T-cell (primary cell): ENCODE measurements around the gene EPG5. TPM values are rescaled to one million over a fixed set of nuclear protein-coding genes. Genes with fewer than 3 reads are reported as not detected.
"Not testable (repeated sequence)": the region's sequence is repeated elsewhere in the genome, so short reads cannot be mapped to it uniquely, and the experiment has no call there.

ENCODE experiments used
- ATAC-seq, 4 experiments: fragments of 200-7000 bp in 3 of 4; fragments of 150-1000 bp in 1 of 4; cut with Tn5 transposase; replicated peaks in 1 of 4; 1 replicate in 3 of 4; 2 replicates in 1 of 4; pipeline ENCODE4 v1.10.0; 2021; ENCODE audit warnings: moderate library complexity in 3 of 4, mild to moderate bottlenecking in 2 of 4, moderate number of reproducible peaks in 1 of 4
- CTCF ChIA-PET, 2 donors: fragments of 300-600 bp; sonication (Branson Sonifier 250); formaldehyde crosslinking; loops; one replicate each; lab custom pipeline; 2022; ENCODE audit warnings: antibody characterized with exemption in 2 of 2; lab: Charles Lee
- POLR2A ChIA-PET, 2 donors: fragments of 300-600 bp; sonication (Branson Sonifier 250); formaldehyde crosslinking; loops; one replicate each; lab custom pipeline; 2022; ENCODE audit warnings: antibody characterized with exemption in 2 of 2; lab: Charles Lee
- DNase-seq, 35 experiments: peaks; one replicate each; pipeline versions ENCODE4 v3.0.0 to v3.0.0-alpha.2; 2013 to 2023
- H3K27ac ChIP-seq: one replicate; pipeline ENCODE4 v1.5.1; 2013; ENCODE audit warnings: low read length
- H3K27me3 ChIP-seq, 2 experiments: replicated peaks in 1 of 2; 1 replicate in 1 of 2; 2 replicates in 1 of 2; pipeline versions ENCODE4 v1.6.1 to v1.7.0; 2013; ENCODE audit warnings: low read length in 1 of 2, mixed read lengths in 1 of 2; ENCODE audit not compliant: control insufficient read depth in 2 of 2, insufficient read depth in 2 of 2; ENCODE audit errors: extremely low read depth in 1 of 2
- H3K36me3 ChIP-seq, 2 donors: 1 replicate in 1 of 2; 2 replicates in 1 of 2; pipeline versions ENCODE4 v1.6.1 to v1.7.0; 2013; ENCODE audit warnings: low read length in 1 of 2; ENCODE audit not compliant: control insufficient read depth in 2 of 2, insufficient read depth in 1 of 2; ENCODE audit errors: extremely low read depth in 1 of 2
- H3K4me1 ChIP-seq, 2 experiments: 1 replicate in 1 of 2; 2 replicates in 1 of 2; pipeline versions ENCODE4 v1.6.1 to v1.7.0; 2013; ENCODE audit warnings: low read length in 2 of 2, mixed read lengths in 1 of 2; ENCODE audit not compliant: insufficient read depth in 2 of 2, control insufficient read depth in 1 of 2; ENCODE audit errors: extremely low read depth in 1 of 2
- H3K4me3 ChIP-seq, 2 donors: 1 replicate in 1 of 2; 2 replicates in 1 of 2; pipeline versions ENCODE4 v1.5.1 to v1.7.0; 2013; ENCODE audit warnings: mild to moderate bottlenecking in 2 of 2, low read length in 1 of 2, moderate library complexity in 1 of 2; ENCODE audit not compliant: control insufficient read depth in 1 of 2; ENCODE audit errors: extremely low read depth in 1 of 2
- H3K9me3 ChIP-seq: 2 replicates; pipeline ENCODE4 v1.7.0; 2013
- H3K27ac Mint-ChIP-seq, 2 donors: one replicate each; pipeline ENCODE4 v1.8.0; 2020 to 2021; ENCODE audit warnings: mild to moderate bottlenecking in 2 of 2, mixed read lengths in 2 of 2
- H3K27me3 Mint-ChIP-seq, 2 donors: one replicate each; pipeline ENCODE4 v1.8.0; 2021 to 2022; ENCODE audit warnings: mixed read lengths in 2 of 2
- H3K36me3 Mint-ChIP-seq: one replicate; pipeline ENCODE4 v1.8.0; 2021; ENCODE audit warnings: mixed read lengths
- H3K4me1 Mint-ChIP-seq, 3 donors: one replicate each; pipeline ENCODE4 v1.8.0; 2020 to 2022; ENCODE audit warnings: mixed read lengths in 3 of 3, mild to moderate bottlenecking in 1 of 3
- H3K4me3 Mint-ChIP-seq, 3 donors: one replicate each; pipeline ENCODE4 v1.8.0; 2020 to 2022; ENCODE audit warnings: mild to moderate bottlenecking in 3 of 3, mixed read lengths in 3 of 3, moderate library complexity in 3 of 3
- H3K9me3 Mint-ChIP-seq, 3 donors: one replicate each; pipeline ENCODE4 v1.8.0; 2020 to 2022; ENCODE audit warnings: mixed read lengths in 3 of 3
- WGBS: methylation state at CpG from one replicate; pipeline ENCODE4 v1.1.5; 2013; ENCODE audit warnings: missing lambda C conversion rate; ENCODE audit not compliant: insufficient coverage; 5-methylcytosine and 5-hydroxymethylcytosine counted together
- total RNA-seq, 35 experiments: library from RNA in 6 of 35; stranded (reverse) in 6 of 35; fragments of 120-200 nt in 1 of 35; gene quantifications; one replicate each; pipeline versions ENCODE4 v1.2.1 to v1.2.4 and lab custom pipeline; 2013 to 2026

The EPG5 gene
- total RNA-seq, 5 donors from 2014 or later (not counting 1 experiment from before 2014, with no cell fraction given) = 39.2 to 54.4 (median 42.6) TPM

DNA sequence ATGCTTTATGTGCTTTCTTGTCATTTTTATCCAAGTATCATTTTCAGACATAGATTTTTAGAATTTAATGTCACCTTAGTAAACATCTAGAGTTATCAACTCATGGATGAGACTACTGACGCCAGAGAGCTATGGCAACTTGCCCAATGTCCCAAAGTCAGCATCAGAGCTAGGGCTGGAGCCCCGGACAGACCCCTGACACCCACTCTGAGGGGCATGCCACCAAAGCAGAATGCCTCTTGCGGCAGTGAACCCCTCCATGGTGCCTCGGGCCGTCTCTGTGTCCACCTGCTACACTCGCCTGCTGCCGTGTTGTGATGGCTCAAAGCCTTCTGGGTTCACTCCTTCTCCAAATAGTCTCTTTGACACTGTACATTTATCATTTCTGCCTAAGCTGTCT, 136.2 kb downstream of the EPG5 start:
- CTCF ChIA-PET = no interaction called here
- no peaks in the 10 kb centered on the region for H3K36me3 Mint-ChIP-seq
- H3K27ac Mint-ChIP-seq = no peak overlapping the region
- H3K27me3 Mint-ChIP-seq = peaks cover 18 to 22% of the 10 kb centered on the region in 2 donors
- Histone ChIP-seq H3K36me3 (no peaks in the 10 kb centered on the region), H3K9me3 (no peaks in the 10 kb centered on the region), H3K4me3 (no peak overlapping the region), H3K27ac (no peak overlapping the region), H3K27me3 (peaks cover 0 to 17% of the 10 kb centered on the region in 2 experiments), H3K4me1 (peaks cover 4 to 13% of the 10 kb centered on the region in 2 experiments)
- ATAC-seq (no peak), DNase-seq (no peak)
- H3K4me1 Mint-ChIP-seq = peaks cover 13 to 16% (median 16%) of the 10 kb centered on the region in 3 donors
- H3K4me3 Mint-ChIP-seq = no peak overlapping the region
- no peaks in the 10 kb centered on the region for H3K9me3 Mint-ChIP-seq
- POLR2A ChIA-PET = no interaction called here
- 76% methylated on average over 5 of the region's 7 CpGs for WGBS

DNA sequence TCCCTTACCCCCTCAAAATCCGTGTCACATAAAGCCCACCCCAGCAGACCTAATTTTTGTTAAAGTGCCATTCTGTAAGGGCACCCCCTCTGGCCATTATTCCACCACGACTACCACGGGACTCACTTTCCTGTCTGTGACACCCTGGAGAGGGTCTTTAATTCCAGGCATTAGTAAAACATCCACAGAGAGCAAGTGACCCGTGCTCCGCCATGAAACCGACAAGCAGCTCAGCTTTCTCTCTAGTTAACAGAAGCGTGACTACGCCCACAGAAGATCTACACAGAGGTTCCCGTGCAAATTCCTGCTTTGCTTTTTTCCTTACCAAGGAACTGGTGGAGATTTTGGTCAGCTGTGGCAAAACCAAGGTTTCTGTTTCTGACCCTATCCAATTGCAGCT, 137.3 kb downstream of the EPG5 start:
- H3K27ac ChIP-seq = no peak overlapping the region
- Mint-ChIP-seq H3K36me3 (no peaks in the 10 kb centered on the region), H3K27ac (no peak overlapping the region), H3K9me3 (no peaks in the 10 kb centered on the region), H3K4me1 (peaks cover 21 to 27% (median 23%) of the 10 kb centered on the region in 3 donors), H3K4me3 (no peak overlapping the region), H3K27me3 (peaks cover 12 to 13% of the 10 kb centered on the region in 2 donors)
- H3K36me3 ChIP-seq = no peaks in the 10 kb centered on the region
- peaks cover 4 to 22% of the 10 kb centered on the region in 2 experiments for H3K4me1 ChIP-seq
- peaks cover 0 to 13% of the 10 kb centered on the region in 2 experiments for H3K27me3 ChIP-seq
- ChIA-PET CTCF (interaction anchor here (0.7 kb wide), 2 partner anchors 10 to 419 kb away, joined by 4 to 5 read pairs; no protein-coding TSS in a partner anchor), POLR2A (interaction anchor here (0.6 to 0.7 kb wide), 3 partner anchors 13 to 284 kb away, joined by 3 to 5 read pairs (median 4); no protein-coding TSS in a partner anchor)
- no peaks in the 10 kb centered on the region for H3K9me3 ChIP-seq
- DNase-seq (no peak), ATAC-seq (no peak)
- H3K4me3 ChIP-seq = no peak overlapping the region
- 83% methylated on average over 9 of the region's 9 CpGs for WGBS

DNA sequence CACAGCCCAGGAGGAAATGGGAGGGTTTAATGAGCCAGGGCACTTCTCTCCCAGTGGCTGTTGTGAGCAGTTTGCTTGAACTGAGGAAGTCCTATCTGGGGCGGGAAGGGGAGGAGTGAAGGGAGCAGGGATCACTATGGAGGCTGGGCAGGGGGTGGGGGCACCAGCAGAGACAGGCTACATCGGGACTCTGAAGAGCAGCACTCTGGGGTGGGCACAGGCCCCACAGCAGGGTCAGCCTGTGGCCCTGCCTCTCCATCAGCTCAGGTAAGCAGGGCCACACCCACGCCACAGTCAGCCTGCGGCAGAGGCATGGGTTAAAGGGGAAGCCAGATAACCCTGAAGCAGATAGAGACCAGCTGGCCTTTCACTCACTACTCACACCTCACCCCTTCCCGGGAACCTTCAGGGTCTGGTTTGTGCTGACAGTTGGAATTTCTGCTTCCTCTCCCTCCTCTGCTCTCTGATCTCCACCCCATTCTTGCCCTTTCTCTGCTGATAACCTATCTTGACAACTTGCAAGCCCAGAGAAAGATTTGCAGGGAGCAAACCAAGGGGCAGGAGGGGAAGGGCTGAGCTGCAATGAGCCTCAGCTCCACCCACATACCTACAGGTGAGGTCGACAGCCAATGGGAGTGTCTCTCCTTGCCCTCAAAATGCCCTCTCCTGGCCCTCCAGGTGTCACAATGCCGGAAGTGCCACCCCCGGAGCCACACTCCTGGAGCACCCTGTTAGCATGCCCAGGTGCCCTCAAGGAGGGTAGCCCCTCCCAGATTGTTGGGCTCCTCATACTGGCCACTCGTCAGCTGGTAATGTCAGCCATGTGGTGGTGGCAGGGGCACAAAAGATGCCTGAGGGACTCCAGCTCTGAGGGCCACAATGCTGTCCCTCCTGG, 138.0 kb downstream of the EPG5 start:
- no peaks in the 10 kb centered on the region for H3K9me3 ChIP-seq
- H3K27me3 ChIP-seq = peaks cover 0 to 11% of the 10 kb centered on the region in 2 experiments
- H3K4me1 ChIP-seq = peaks cover 4 to 22% of the 10 kb centered on the region in 2 experiments
- Mint-ChIP-seq H3K27ac (no peak overlapping the region), H3K4me1 (peaks cover 28 to 31% (median 29%) of the 10 kb centered on the region in 3 donors), H3K9me3 (no peaks in the 10 kb centered on the region), H3K4me3 (no peak overlapping the region), H3K36me3 (no peaks in the 10 kb centered on the region), H3K27me3 (peaks cover 8 to 11% of the 10 kb centered on the region in 2 donors)
- DNase-seq = no peak
- 60% methylated on average over 6 of the region's 9 CpGs for WGBS
- ATAC-seq = no peak
- no peak overlapping the region for H3K4me3 ChIP-seq
- CTCF ChIA-PET = no interaction called here
- no peak overlapping the region for H3K27ac ChIP-seq
- POLR2A ChIA-PET = no interaction called here
- no peaks in the 10 kb centered on the region for H3K36me3 ChIP-seq

DNA sequence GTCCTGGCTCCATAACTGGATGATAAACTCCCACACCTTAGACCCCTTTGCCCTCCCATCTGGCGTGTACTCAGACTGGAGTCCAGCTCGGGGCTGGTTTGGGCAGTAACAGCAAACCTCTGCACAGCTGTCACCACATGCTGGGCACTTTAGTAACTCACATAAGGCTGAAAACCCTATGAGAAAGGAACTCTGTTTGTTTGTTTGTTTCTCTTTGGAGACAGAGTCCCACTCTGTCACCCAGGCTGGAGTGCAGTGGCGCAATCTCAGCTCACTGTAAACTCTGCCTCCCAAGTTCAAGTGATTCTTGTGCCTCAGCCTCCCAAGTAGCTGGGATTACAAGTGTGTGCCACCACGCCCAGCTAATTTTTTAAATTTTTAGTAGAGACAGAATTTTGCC, 140.4 kb downstream of the EPG5 start:
- CTCF ChIA-PET = not testable (repeated sequence)

DNA sequence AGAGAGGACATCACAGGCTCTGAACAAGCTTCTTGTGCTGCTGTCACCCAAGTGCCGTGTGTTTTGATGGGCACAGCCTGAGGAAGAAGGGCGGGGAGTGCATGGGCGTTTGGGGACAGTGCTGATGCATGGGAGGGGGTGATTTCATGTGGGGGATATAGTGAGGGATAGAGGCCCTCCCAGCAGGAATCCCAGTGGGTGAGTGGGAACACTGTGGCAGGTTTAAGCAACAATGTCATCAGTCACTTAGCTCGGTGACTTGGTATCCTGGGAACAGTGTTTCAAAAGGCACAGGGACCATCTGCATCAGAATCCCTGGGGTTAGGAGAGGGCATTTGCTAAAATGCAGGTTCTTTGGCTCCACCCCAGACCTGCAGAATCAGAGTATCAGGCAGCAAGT, 141.0 kb downstream of the EPG5 start:
- ChIA-PET POLR2A (no interaction called here), CTCF (no interaction called here)
- Histone ChIP-seq H3K27ac (no peak overlapping the region), H3K27me3 (no peaks in the 10 kb centered on the region), H3K9me3 (no peaks in the 10 kb centered on the region), H3K4me3 (no peak overlapping the region), H3K4me1 (peaks cover 4 to 22% of the 10 kb centered on the region in 2 experiments), H3K36me3 (no peaks in the 10 kb centered on the region)
- no peak for ATAC-seq
- Mint-ChIP-seq H3K27ac (peak overlapping the region in 1 of 2 donors; percentile 58), H3K27me3 (peaks cover 10 to 11% of the 10 kb centered on the region in 2 donors), H3K4me3 (no peak overlapping the region), H3K36me3 (no peaks in the 10 kb centered on the region), H3K9me3 (peaks cover 0 to 4% (median 4%) of the 10 kb centered on the region in 3 donors), H3K4me1 (peaks cover 28 to 31% (median 29%) of the 10 kb centered on the region in 3 donors)
- WGBS = 87% methylated on average over 4 of the region's 4 CpGs
- no peak for DNase-seq

More for the DNA sequence above, 140.4 kb downstream of the EPG5 start:
- H3K36me3 Mint-ChIP-seq, POLR2A ChIA-PET, H3K9me3 Mint-ChIP-seq, ATAC-seq, H3K9me3 ChIP-seq, H3K27ac Mint-ChIP-seq, DNase-seq, H3K4me3 ChIP-seq, H3K4me3 Mint-ChIP-seq, H3K27me3 ChIP-seq, H3K36me3 ChIP-seq, H3K27ac ChIP-seq: not testable (repeated sequence)
- WGBS = 100% methylated on average over 2 of the region's 4 CpGs
- H3K4me1 ChIP-seq = peaks cover 4 to 22% of the 10 kb centered on the region in 2 experiments
- Mint-ChIP-seq H3K4me1 (peaks cover 28 to 31% (median 29%) of the 10 kb centered on the region in 3 donors), H3K27me3 (peaks cover 6 to 10% of the 10 kb centered on the region in 2 donors)

DNA sequence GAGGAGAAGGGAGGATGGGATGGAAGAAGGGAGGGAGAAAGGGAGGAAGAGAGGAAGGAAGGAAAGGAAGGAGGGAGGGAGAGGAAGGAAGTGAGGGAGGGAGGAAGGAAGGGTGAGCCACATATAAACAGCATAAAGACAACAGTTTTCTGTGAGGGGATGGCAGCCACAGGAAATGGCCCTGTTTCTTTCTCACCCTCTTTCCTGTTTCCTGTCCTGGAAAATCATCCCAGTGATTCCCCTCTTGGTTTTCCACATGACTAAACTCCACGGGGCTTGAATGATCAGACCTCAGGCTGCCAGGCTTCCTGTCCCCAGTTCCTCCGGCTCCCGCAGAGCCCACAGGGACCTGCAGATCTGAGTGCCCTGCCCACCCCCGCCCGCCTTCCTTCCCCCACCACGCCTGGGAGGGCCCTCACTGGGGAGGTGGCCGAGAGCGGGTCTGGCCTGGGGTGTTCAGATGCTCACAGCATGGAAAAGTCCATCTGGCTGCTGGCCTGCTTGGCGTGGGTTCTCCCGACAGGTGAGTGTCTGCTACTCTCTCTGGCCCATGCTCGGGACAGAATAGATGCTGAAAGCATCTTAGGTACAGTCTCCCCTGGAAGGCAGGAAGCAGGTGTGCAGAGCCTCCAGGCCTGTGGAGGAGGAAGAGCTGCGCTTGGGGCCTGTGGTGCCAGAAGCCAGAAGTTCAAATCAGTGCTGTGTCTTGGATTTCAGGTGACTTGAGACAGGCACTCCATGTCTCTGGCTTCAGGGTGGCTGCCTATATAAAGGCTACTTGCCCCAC, 141.7 kb downstream of the EPG5 start, which contains the start of gene SIGLEC15:
Gene SIGLEC15, plus strand, starts transcription at position 418 of the 787 bp plus-strand sequence. Its CDS starts 54 bp downstream, at position 472.
- Histone ChIP-seq H3K9me3 (no peaks in the 10 kb centered on the region), H3K27me3 (no peaks in the 10 kb centered on the region), H3K36me3 (no peaks in the 10 kb centered on the region), H3K4me1 (peaks cover 4 to 22% of the 10 kb centered on the region in 2 experiments), H3K4me3 (no peak within 1 kb of the TSS), H3K27ac (no peak within 1 kb of the TSS)
- Mint-ChIP-seq H3K36me3 (no peaks in the 10 kb centered on the region), H3K27me3 (peaks cover 15 to 16% of the 10 kb centered on the region in 2 donors), H3K4me1 (peaks cover 28 to 31% (median 29%) of the 10 kb centered on the region in 3 donors), H3K4me3 (peak within 1 kb of the TSS in 1 of 3 donors; percentile 11), H3K9me3 (peaks cover 0 to 4% (median 4%) of the 10 kb centered on the region in 3 donors), H3K27ac (peak within 1 kb of the TSS in 1 of 2 donors; percentile 73)
- ChIA-PET CTCF (no interaction called here), POLR2A (no interaction called here)
- no peak for DNase-seq
- ATAC-seq = peak; percentile 29 to 38 (median 31)
- WGBS = 30% methylated on average over 5 of the region's 12 CpGs
